Pancreas (tissue), 10 donors: ENCODE measurements around the gene C1QTNF3. TPM values are rescaled to one million over a fixed set of nuclear protein-coding genes. Genes with fewer than 3 reads are reported as not detected.

ENCODE experiments used
- ATAC-seq, 4 donors: fragments of 200-7000 bp; cut with Tn5 transposase; one replicate each; pipeline versions ENCODE4 v1.8.0 to v1.9.1; 2020; ENCODE audit warnings: mild to moderate bottlenecking in 4 of 4, moderate library complexity in 4 of 4
- DNase-seq, 6 donors: peaks; one replicate each; pipeline ENCODE4 v3.0.0-alpha.2; 2020
- FAIRE-seq: peaks from 2 replicates; lab custom pipeline; 2012; peaks lifted over from hg19 to GRCh38; lab: Jason Lieb, UNC
- H3K27ac ChIP-seq, 4 donors: fragments of 200-600 bp; sonication (generic); 1 replicate in 3 of 4; 2 replicates in 1 of 4; pipeline versions ENCODE4 v1.5.0 to v1.8.0; 2020
- H3K27me3 ChIP-seq, 4 donors: fragments of 200-600 bp; one replicate each; pipeline ENCODE4 v1.8.0; 2021
- H3K36me3 ChIP-seq, 3 donors: fragments of 200-600 bp; sonication (generic) in 1 of 3; one replicate each; pipeline versions ENCODE4 v1.5.0 to v1.8.0; 2020 to 2021
- H3K4me1 ChIP-seq, 3 donors: fragments of 200-600 bp; one replicate each; pipeline ENCODE4 v1.8.0; 2021
- H3K4me3 ChIP-seq, 4 donors: fragments of 200-600 bp; sonication (generic) in 2 of 4; one replicate each; pipeline versions ENCODE4 v1.5.0 to v1.8.0; 2020 to 2021
- H3K9me3 ChIP-seq, 4 donors: fragments of 200-600 bp; one replicate each; pipeline ENCODE4 v1.8.0; 2021
- CTCF ChIP-seq, 4 donors: fragments of 200-600 bp; sonication (generic) in 3 of 4; IDR thresholded peaks; one replicate each; pipeline versions ENCODE4 v1.5.0 to v1.8.0; 2021; ENCODE audit warnings: antibody characterized with exemption in 4 of 4
- WGBS, 2 donors: extraction: QIAGEN DNeasy Blood & Tissue Kit; methylation state at CpG; one replicate each; pipeline ENCODE4 v1.1.7; 2013; 5-methylcytosine and 5-hydroxymethylcytosine counted together
- intact Hi-C, 3 donors: fragments of 100-400 bp; cut with DNase I; formaldehyde crosslinking; loops; one replicate each; pipeline versions ENCODE4 v1.11.1 to v1.14.2; 2022
- polyA plus RNA-seq, 2 donors: library from polyadenylated mRNA; stranded (reverse); fragments of 200-250 nt; gene quantifications; one replicate each; pipeline ENCODE4 v1.2.3, GENCODE V29; 2013
- total RNA-seq, 6 donors: library from RNA; stranded (reverse); fragmentation: NEBNext Ultra II Directional in 4 of 6; extraction: Animal tissue kit (Norgen Biotek cat#: 25700) in 4 of 6; gene quantifications; one replicate each; pipeline versions ENCODE4 v1.2.1 to v1.2.4, GENCODE V29; 2021 to 2023
- donor health status: healthy with polysubstance abuse.
- donor health status: DM: no; HTN: no; CAD: no; lungs with moderate emphysema.
- donor health status: DM: no; HTN: no; CAD: no.
- donor health status: control.
- donor health status: control.
- donor health status: Bipolar disorder and iron deficiency.
- donor health status: DM: yes; HTN: yes; CAD: no.
- donor health status: DM: no; HTN: no; CAD: no.
- donor health status: DM: no; HTN: no; CAD: no.
- donor health status: DM: yes; HTN: yes; CAD: no.

C1QTNF3 gene
- total and polyA plus RNA-seq, 8 donors, result 2.0 to 11.7 (median 3.1) TPM

GRCh38 chr5:34005681-34006080, 37.3 kb downstream of the C1QTNF3 start:
- H3K36me3 ChIP-seq, result no peaks in the 10 kb centered on the region
- FAIRE-seq (no peak), DNase-seq (no peak), ATAC-seq (no peak)
- H3K4me1 ChIP-seq, result peaks cover 10 to 14% (median 14%) of the 10 kb centered on the region in 3 donors
- no peak for TF ChIP-seq CTCF (IDR thresholded peaks at IDR 0.05)
- no peak overlapping the region for H3K27ac ChIP-seq
- H3K27me3 ChIP-seq, result no peaks in the 10 kb centered on the region
- intact Hi-C loops, result loop anchor here in 1 of 3 donors (10.0 kb wide), 1 partner anchor 459 kb away; no protein-coding TSS in a partner anchor
- 89 to 90% methylated on average over 4 of the region's 4 CpGs for WGBS, 2 donors
- H3K4me3 ChIP-seq, result no peak overlapping the region
- no peaks in the 10 kb centered on the region for H3K9me3 ChIP-seq

- Histone ChIP-seq H3K27me3 (no peaks in the 10 kb centered on the region), H3K36me3 (no peaks in the 10 kb centered on the region), H3K9me3 (no peaks in the 10 kb centered on the region), H3K4me1 (peaks cover 10 to 15% (median 14%) of the 10 kb centered on the region in 3 donors), H3K4me3 (no peak overlapping the region), H3K27ac (no peak overlapping the region)
- DNase-seq (no peak), ATAC-seq (no peak), FAIRE-seq (no peak)
- no peak for TF ChIP-seq CTCF (IDR thresholded peaks at IDR 0.05)
- intact Hi-C loops, result loop anchor here in 1 of 3 donors (10.0 kb wide), 1 partner anchor 460 kb away; no protein-coding TSS in a partner anchor
- WGBS, 2 donors, result 72 to 83% methylated on average over 4 of the region's 4 CpGs
Measured at GRCh38 chr5:34005211-34005610, 37.8 kb downstream of the C1QTNF3 start.

- ATAC-seq (no peak), FAIRE-seq (no peak), DNase-seq (no peak)
- H3K36me3 ChIP-seq, result no peaks in the 10 kb centered on the region
- peaks cover 9 to 11% (median 10%) of the 10 kb centered on the region in 3 donors for H3K4me1 ChIP-seq
- no peak overlapping the region for H3K27ac ChIP-seq
- intact Hi-C loops, result loop anchor here in 1 of 3 donors (10.0 kb wide), 1 partner anchor 461 kb away; no protein-coding TSS in a partner anchor
- H3K27me3 ChIP-seq, result no peaks in the 10 kb centered on the region
- H3K4me3 ChIP-seq, result no peak overlapping the region
- TF ChIP-seq CTCF (IDR thresholded peaks at IDR 0.05), result no peak
- WGBS, 2 donors, result 84 to 89% methylated on average over 4 of the region's 4 CpGs
- H3K9me3 ChIP-seq, result no peaks in the 10 kb centered on the region
Measured at GRCh38 chr5:34003941-34004340, 39.1 kb downstream of the C1QTNF3 start.

- H3K27me3 ChIP-seq, result no peaks in the 10 kb centered on the region
- ATAC-seq (no peak), DNase-seq (no peak), FAIRE-seq (no peak)
- WGBS, 2 donors, result 92 to 93% methylated on average over 10 of the region's 10 CpGs
- TF ChIP-seq CTCF (IDR thresholded peaks at IDR 0.05), result no peak
- H3K27ac ChIP-seq, result no peak overlapping the region
- H3K4me1 ChIP-seq, result peaks cover 5 to 10% (median 6%) of the 10 kb centered on the region in 3 donors
- H3K36me3 ChIP-seq, result no peaks in the 10 kb centered on the region
- no peaks in the 10 kb centered on the region for H3K9me3 ChIP-seq
- H3K4me3 ChIP-seq, result no peak overlapping the region
- intact Hi-C loops, result loop anchor here in 1 of 3 donors (10.0 kb wide), 1 partner anchor 462 kb away; no protein-coding TSS in a partner anchor
Measured at GRCh38 chr5:34002629-34003328, 40.2 kb downstream of the C1QTNF3 start.
